HEK293T (cell line): ENCODE measurements around the gene GRID2.

Experiments used
- ARNT ChIP-seq: fragments of 450-650 bp; IDR thresholded peaks from 2 replicates; pipeline ENCODE4 v1.6.1; 2017; ENCODE audit warnings: mild to moderate bottlenecking
- BHLHE40 ChIP-seq: fragments of 450-650 bp; IDR thresholded peaks from 2 replicates; pipeline ENCODE4 v1.6.1; 2016; ENCODE audit warnings: mild to moderate bottlenecking, moderate library complexity, borderline replicate concordance
- CTBP1 ChIP-seq: fragments of 450-650 bp; IDR thresholded peaks from 2 replicates; pipeline ENCODE4 v1.6.1; 2016; ENCODE audit warnings: borderline replicate concordance
- FOXK2 ChIP-seq: fragments of 450-650 bp; IDR thresholded peaks from 2 replicates; pipeline ENCODE4 v1.6.1; 2016; ENCODE audit warnings: mild to moderate bottlenecking
- NFRKB ChIP-seq: fragments of 450-650 bp; IDR thresholded peaks from 2 replicates; pipeline ENCODE4 v1.6.1; 2016; ENCODE audit warnings: mild to moderate bottlenecking, moderate library complexity
- SP1 ChIP-seq: fragments of 450-650 bp; IDR thresholded peaks from 2 replicates; pipeline ENCODE4 v1.6.1; 2017
- SUZ12 ChIP-seq: fragments of 450-650 bp; IDR thresholded peaks from 2 replicates; pipeline ENCODE4 v1.6.1; 2016; ENCODE audit warnings: mild to moderate bottlenecking
- TARDBP ChIP-seq: fragments of 450-650 bp; IDR thresholded peaks from 2 replicates; pipeline ENCODE4 v1.6.1; 2016
- ZNF384 ChIP-seq: fragments of 450-650 bp; IDR thresholded peaks from 2 replicates; pipeline ENCODE4 v1.6.1; 2016

DNA sequence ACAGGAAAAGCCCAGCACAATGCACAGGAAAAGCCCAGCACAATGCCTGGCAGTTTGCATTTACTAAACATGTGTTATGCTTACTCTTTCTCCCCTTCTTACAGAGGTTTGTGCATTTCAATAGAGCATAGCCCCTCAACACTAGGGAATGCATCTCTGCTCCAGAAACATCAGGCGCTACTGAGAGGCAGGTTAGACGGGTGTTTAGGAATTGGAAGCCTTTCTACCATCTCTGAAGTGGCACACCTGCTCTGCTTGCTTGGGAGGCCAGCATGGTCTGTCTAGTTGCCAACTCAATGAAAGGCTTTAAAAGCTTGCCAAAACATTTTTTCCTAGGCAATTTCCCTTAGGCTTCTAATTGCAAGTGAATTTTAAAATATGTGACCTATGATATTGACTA lies 55.7 kb downstream of the GRID2 start:
- TF ChIP-seq SUZ12 (no peak), SP1 (no peak), ZNF384 (no peak), TARDBP (no peak), FOXK2 (no peak), NFRKB (no peak), BHLHE40 (no peak), ARNT (no peak), CTBP1 (no peak)
